Vagina (tissue), 2 donors: ENCODE data around the gene TFE3. TPM values are rescaled to one million over a fixed set of nuclear protein-coding genes. Genes with fewer than 3 reads are reported as not detected.

ENCODE experiments used
- DNase-seq, 2 donors: peaks; one replicate each; pipeline ENCODE4 v3.0.0-alpha.2; 2017; ENCODE audit errors: extremely low spot score in 2 of 2
- H3K27ac ChIP-seq: fragments of 200-600 bp; sonication (generic); one replicate; pipeline ENCODE4 v1.5.1; 2019
- H3K27me3 ChIP-seq: fragments of 200-600 bp; sonication (generic); one replicate; pipeline ENCODE4 v1.5.1; 2019
- H3K36me3 ChIP-seq, 2 donors: fragments of 200-600 bp; sonication (generic); one replicate each; pipeline ENCODE4 v1.5.1; 2017 to 2019
- H3K4me1 ChIP-seq: fragments of 200-600 bp; sonication (generic); one replicate; pipeline ENCODE4 v1.5.1; 2019
- H3K4me3 ChIP-seq, 2 donors: fragments of 200-600 bp; sonication (generic); 1 replicate in 1 of 2; 2 replicates in 1 of 2; pipeline ENCODE4 v1.5.1; 2016 to 2019
- H3K9me3 ChIP-seq: fragments of 200-600 bp; sonication (generic); one replicate; pipeline ENCODE4 v1.5.1; 2019
- POLR2A ChIP-seq, 2 donors: fragments of 450-650 bp; IDR thresholded peaks; one replicate each; pipeline ENCODE4 v1.6.1; 2017; ENCODE audit warnings: antibody characterized with exemption in 2 of 2, mild to moderate bottlenecking in 2 of 2, moderate library complexity in 2 of 2
- POLR2AphosphoS5 ChIP-seq, 2 donors: sonication (generic); formaldehyde crosslinking; IDR thresholded peaks; one replicate each; pipeline ENCODE4 v1.9.0; 2017; ENCODE audit warnings: antibody characterized with exemption in 2 of 2, mild to moderate bottlenecking in 2 of 2, low read depth in 1 of 2; ENCODE audit not compliant: insufficient read depth in 1 of 2
- intact Hi-C: fragments of 100-400 bp; cut with DNase I; formaldehyde crosslinking; loops from one replicate; pipeline ENCODE4 v1.15.1; 2023
- total RNA-seq: library from RNA; depleted of rRNA; stranded (reverse); fragments of >200 nt; gene quantifications from one replicate; pipeline ENCODE4 v1.2.3, GENCODE V29; 2016
- TF ChIP-seq, protein P1 (sequence below), 3 experiments: fragments of 450-650 bp in 2 of 3; fragments of 200-600 bp in 1 of 3; sonication (generic) in 1 of 3; IDR thresholded peaks; one replicate each; pipeline ENCODE4 v1.5.1; 2017 to 2019; ENCODE audit warnings: antibody characterized with exemption in 3 of 3, mild to moderate bottlenecking in 2 of 3, moderate library complexity in 2 of 3

Gene TFE3
- total RNA-seq, 1 donor from 2014 or later, result 87.4 TPM

DNA sequence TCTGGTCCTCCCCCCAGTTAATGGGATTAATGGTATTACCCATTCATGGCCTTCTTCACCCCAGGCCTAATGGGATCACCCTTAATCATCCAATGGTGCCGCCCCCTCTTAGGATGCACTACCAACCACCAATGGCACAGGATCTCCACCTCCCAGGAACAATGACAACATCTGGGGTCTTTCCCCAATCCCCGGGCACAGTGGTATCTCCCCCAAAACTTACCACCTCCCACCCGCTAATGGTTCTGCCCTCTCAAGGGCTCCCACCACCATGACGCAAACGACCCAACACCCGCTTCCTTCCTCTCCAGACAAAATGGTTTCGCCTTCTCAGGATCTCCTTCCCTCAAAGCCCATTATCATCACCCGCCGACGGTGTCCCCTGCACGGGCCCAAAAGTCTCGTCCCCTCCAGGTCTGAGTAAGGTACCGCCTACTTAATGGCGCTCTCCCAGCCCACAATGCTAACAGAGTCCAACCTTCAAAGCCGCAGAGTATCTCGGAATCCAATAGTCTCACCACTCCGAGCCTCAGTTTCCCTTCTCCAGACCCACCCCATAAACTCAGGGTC lies 41.6 kb downstream of the TFE3 start:
- H3K4me3 ChIP-seq, result peak overlapping the region; percentile 49 to 75
- H3K27me3 ChIP-seq, result no peaks in the 10 kb centered on the region
- peaks cover 0 to 4% of the 10 kb centered on the region in 2 donors for H3K36me3 ChIP-seq
- no peaks in the 10 kb centered on the region for H3K9me3 ChIP-seq
- DNase-seq, result no peak
- H3K4me1 ChIP-seq, result peaks cover 19% of the 10 kb centered on the region
- peak overlapping the region; percentile 73 for H3K27ac ChIP-seq
- no peak for TF ChIP-seq POLR2A (IDR thresholded peaks at IDR 0.05)
- TF ChIP-seq, protein P1, sequence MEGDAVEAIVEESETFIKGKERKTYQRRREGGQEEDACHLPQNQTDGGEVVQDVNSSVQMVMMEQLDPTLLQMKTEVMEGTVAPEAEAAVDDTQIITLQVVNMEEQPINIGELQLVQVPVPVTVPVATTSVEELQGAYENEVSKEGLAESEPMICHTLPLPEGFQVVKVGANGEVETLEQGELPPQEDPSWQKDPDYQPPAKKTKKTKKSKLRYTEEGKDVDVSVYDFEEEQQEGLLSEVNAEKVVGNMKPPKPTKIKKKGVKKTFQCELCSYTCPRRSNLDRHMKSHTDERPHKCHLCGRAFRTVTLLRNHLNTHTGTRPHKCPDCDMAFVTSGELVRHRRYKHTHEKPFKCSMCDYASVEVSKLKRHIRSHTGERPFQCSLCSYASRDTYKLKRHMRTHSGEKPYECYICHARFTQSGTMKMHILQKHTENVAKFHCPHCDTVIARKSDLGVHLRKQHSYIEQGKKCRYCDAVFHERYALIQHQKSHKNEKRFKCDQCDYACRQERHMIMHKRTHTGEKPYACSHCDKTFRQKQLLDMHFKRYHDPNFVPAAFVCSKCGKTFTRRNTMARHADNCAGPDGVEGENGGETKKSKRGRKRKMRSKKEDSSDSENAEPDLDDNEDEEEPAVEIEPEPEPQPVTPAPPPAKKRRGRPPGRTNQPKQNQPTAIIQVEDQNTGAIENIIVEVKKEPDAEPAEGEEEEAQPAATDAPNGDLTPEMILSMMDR (IDR thresholded peaks at IDR 0.05), result no peak
- TF ChIP-seq POLR2AphosphoS5 (IDR thresholded peaks at IDR 0.05; ENCODE audit: insufficient read depth in 1 of 2, low read depth in 1 of 2), result no peak
- intact Hi-C loops, result no loop called here

- Histone ChIP-seq H3K27ac (no peak overlapping the region), H3K36me3 (peaks cover 0 to 4% of the 10 kb centered on the region in 2 donors), H3K27me3 (no peaks in the 10 kb centered on the region), H3K9me3 (no peaks in the 10 kb centered on the region), H3K4me1 (peaks cover 19% of the 10 kb centered on the region), H3K4me3 (no peak overlapping the region)
- no peak for TF ChIP-seq POLR2A (IDR thresholded peaks at IDR 0.05)
- TF ChIP-seq, protein P1 (IDR thresholded peaks at IDR 0.05), result no peak
- no peak for TF ChIP-seq POLR2AphosphoS5 (IDR thresholded peaks at IDR 0.05; ENCODE audit: insufficient read depth in 1 of 2, low read depth in 1 of 2)
- DNase-seq, result no peak
- intact Hi-C loops, result no loop called here
Measured at GRCh38 chrX:49000636-49001035, 42.5 kb downstream of the TFE3 start.

GRCh38 chrX:48999030-48999429 lies 44.1 kb downstream of the TFE3 start:
- TF ChIP-seq POLR2AphosphoS5 (IDR thresholded peaks at IDR 0.05; ENCODE audit: insufficient read depth in 1 of 2, low read depth in 1 of 2) (no peak), POLR2A (IDR thresholded peaks at IDR 0.05) (no peak)
- TF ChIP-seq, protein P1 (IDR thresholded peaks at IDR 0.05), result no peak
- intact Hi-C loops, result loop anchor here (10.0 kb wide), 1 partner anchor 1324 kb away; no protein-coding TSS in a partner anchor
- H3K9me3 ChIP-seq, result no peaks in the 10 kb centered on the region

GRCh38 chrX:48998391-48998790 lies 44.8 kb downstream of the TFE3 start:
- no peak for DNase-seq
- TF ChIP-seq POLR2AphosphoS5 (IDR thresholded peaks at IDR 0.05; ENCODE audit: insufficient read depth in 1 of 2, low read depth in 1 of 2), result no peak
- TF ChIP-seq, protein P1 (IDR thresholded peaks at IDR 0.05), result no peak
- TF ChIP-seq POLR2A (IDR thresholded peaks at IDR 0.05), result no peak
- intact Hi-C loops, result loop anchor here (10.0 kb wide), 1 partner anchor 1324 kb away; no protein-coding TSS in a partner anchor
- Histone ChIP-seq H3K36me3 (peaks cover 0 to 8% of the 10 kb centered on the region in 2 donors), H3K27me3 (no peaks in the 10 kb centered on the region), H3K9me3 (no peaks in the 10 kb centered on the region), H3K27ac (no peak overlapping the region), H3K4me1 (peaks cover 19% of the 10 kb centered on the region), H3K4me3 (no peak overlapping the region)

More at GRCh38 chrX:48999030-48999429, 44.1 kb downstream of the TFE3 start:
- Histone ChIP-seq H3K36me3 (peaks cover 0 to 4% of the 10 kb centered on the region in 2 donors), H3K4me3 (no peak overlapping the region), H3K27me3 (no peaks in the 10 kb centered on the region), H3K4me1 (peaks cover 19% of the 10 kb centered on the region), H3K27ac (no peak overlapping the region)
- no peak for DNase-seq

GRCh38 chrX:48997865-48998264 lies 45.3 kb downstream of the TFE3 start:
- no peaks in the 10 kb centered on the region for H3K27me3 ChIP-seq
- DNase-seq, result no peak
- intact Hi-C loops, result loop anchor here (10.0 kb wide), 1 partner anchor 1323 kb away; no protein-coding TSS in a partner anchor
- TF ChIP-seq POLR2A (IDR thresholded peaks at IDR 0.05), result no peak
- peaks cover 0 to 11% of the 10 kb centered on the region in 2 donors for H3K36me3 ChIP-seq
- H3K27ac ChIP-seq, result no peak overlapping the region
- no peak overlapping the region for H3K4me3 ChIP-seq
- no peaks in the 10 kb centered on the region for H3K9me3 ChIP-seq
- peaks cover 19% of the 10 kb centered on the region for H3K4me1 ChIP-seq
